CD8-positive, alpha-beta memory T cell (primary cell): ENCODE results near the gene AK1. TPM values are rescaled to one million over a fixed set of nuclear protein-coding genes. Genes with fewer than 3 reads are reported as not detected.
"Not testable (repeated sequence)": the region's sequence is repeated elsewhere in the genome, so short reads cannot be mapped to it uniquely, and the experiment has no call there.

Experiments used
- CTCF ChIA-PET: fragments of 350-600 bp; sonication (Branson Sonifier 250); formaldehyde crosslinking; loops from one replicate; lab custom pipeline; 2021; ENCODE audit warnings: antibody characterized with exemption; lab: Charles Lee
- POLR2A ChIA-PET: fragments of 350-600 bp; sonication (Branson Sonifier 250); formaldehyde crosslinking; loops from one replicate; lab custom pipeline; 2021; ENCODE audit warnings: antibody characterized with exemption; lab: Charles Lee
- DNase-seq, 5 donors: peaks; one replicate each; pipeline versions ENCODE4 v3.0.0 to v3.0.0-alpha.2; 2020 to 2022; ENCODE audit warnings: mixed read lengths in 1 of 5
- H3K27ac ChIP-seq: one replicate; pipeline ENCODE4 v1.7.0; 2013; ENCODE audit warnings: low read depth, mild to moderate bottlenecking, low read length, moderate library complexity
- H3K27me3 ChIP-seq: 2 replicates; pipeline ENCODE4 v1.7.0; 2013; ENCODE audit warnings: low read length, mild to moderate bottlenecking; ENCODE audit not compliant: insufficient read depth, poor library complexity, severe bottlenecking
- H3K36me3 ChIP-seq: 2 replicates; pipeline ENCODE4 v1.7.0; 2013; ENCODE audit warnings: mild to moderate bottlenecking, low read length, moderate library complexity; ENCODE audit not compliant: insufficient read depth
- H3K4me1 ChIP-seq: 2 replicates; pipeline ENCODE4 v1.7.0; 2013; ENCODE audit warnings: mild to moderate bottlenecking, low read length, moderate library complexity; ENCODE audit not compliant: insufficient read depth
- H3K4me3 ChIP-seq: 2 replicates; pipeline ENCODE4 v1.7.0; 2013; ENCODE audit warnings: mild to moderate bottlenecking, low read length
- H3K9me3 ChIP-seq: 2 replicates; pipeline ENCODE4 v1.7.0; 2013; ENCODE audit warnings: mild to moderate bottlenecking, low read length
- H3K27ac Mint-ChIP-seq, 8 donors: one replicate each; pipeline ENCODE4 v1.8.0; 2020 to 2021; ENCODE audit warnings: mixed read lengths in 8 of 8, mild to moderate bottlenecking in 6 of 8, inconsistent platforms in 3 of 8, moderate library complexity in 3 of 8
- H3K27me3 Mint-ChIP-seq, 2 donors: one replicate each; pipeline ENCODE4 v1.8.0; 2020 to 2021; ENCODE audit warnings: mixed read lengths in 2 of 2, mild to moderate bottlenecking in 1 of 2, moderate library complexity in 1 of 2
- H3K36me3 Mint-ChIP-seq, 3 donors: one replicate each; pipeline ENCODE4 v1.8.0; 2020 to 2021; ENCODE audit warnings: mixed read lengths in 3 of 3, inconsistent platforms in 1 of 3, mild to moderate bottlenecking in 1 of 3
- H3K4me1 Mint-ChIP-seq, 3 donors: one replicate each; pipeline ENCODE4 v1.8.0; 2020 to 2021; ENCODE audit warnings: mixed read lengths in 3 of 3, inconsistent platforms in 1 of 3, mild to moderate bottlenecking in 1 of 3
- H3K4me3 Mint-ChIP-seq, 7 donors: one replicate each; pipeline ENCODE4 v1.8.0; 2020 to 2021; ENCODE audit warnings: mixed read lengths in 7 of 7, mild to moderate bottlenecking in 6 of 7, moderate library complexity in 4 of 7, inconsistent platforms in 2 of 7
- H3K9me3 Mint-ChIP-seq, 5 donors: one replicate each; pipeline ENCODE4 v1.8.0; 2020 to 2022; ENCODE audit warnings: mixed read lengths in 5 of 5, mild to moderate bottlenecking in 3 of 5, moderate library complexity in 2 of 5, inconsistent platforms in 1 of 5
- polyA plus RNA-seq: library from polyadenylated mRNA; unstranded; fragments of 300-500 nt; fragmentation: Illumina TruSeq; gene quantifications from one replicate; pipeline ENCODE4 v1.2.3, GENCODE V29; 2021
- total RNA-seq, 2 experiments: library from RNA; stranded (reverse); gene quantifications; one replicate each; pipeline ENCODE4 v1.2.3, GENCODE V29; 2021

AK1 gene
- total and polyA plus RNA-seq, 3 experiments from 2014 or later, result 0.23 to 20.0 (median 15.8) TPM

DNA sequence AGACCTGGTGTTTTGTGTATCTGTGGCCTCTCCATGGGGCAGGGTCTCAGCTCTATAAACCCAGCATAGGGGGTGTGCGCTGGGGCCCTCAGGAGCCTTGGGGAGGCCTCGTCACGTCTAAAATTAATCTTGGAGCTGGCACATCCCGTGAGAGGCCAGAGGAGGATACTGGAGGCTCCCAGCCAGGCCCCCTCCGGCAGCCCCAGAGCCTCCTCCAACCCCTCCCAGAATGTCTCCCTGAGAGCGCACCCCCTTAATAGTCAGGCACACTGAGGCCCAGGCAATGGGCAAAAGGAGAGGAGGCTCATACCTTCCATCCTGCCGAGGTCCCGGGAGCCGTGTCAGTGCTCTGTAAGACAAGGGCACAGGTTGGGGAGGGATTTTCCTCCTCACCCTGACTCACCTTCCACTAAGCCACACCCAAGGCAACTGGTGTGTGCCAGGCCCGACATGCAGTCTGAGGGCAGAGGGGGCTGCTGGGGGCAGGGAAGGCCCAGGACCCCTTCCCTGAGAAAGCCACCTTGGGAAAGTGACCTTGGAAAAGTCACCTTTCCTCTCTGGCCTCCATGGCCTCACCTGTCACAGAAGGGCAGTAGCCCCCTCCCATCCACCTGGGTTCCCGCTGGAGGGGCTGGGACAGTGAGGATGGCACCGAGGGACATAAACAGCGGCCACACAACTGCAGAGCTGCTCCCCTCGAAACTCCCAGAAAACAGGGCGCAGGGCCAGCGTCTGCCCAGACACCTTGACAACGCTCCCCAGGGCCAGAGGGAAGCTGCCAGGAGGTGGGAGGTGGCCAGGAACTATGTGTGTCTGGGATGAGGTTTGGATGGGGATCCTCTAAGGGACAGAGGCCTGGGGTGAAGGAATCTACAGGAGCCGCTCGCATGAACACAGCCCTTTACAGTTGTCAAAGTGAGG, 2.9 kb downstream of the AK1 start:
- Mint-ChIP-seq H3K4me1 (peaks cover 2 to 16% (median 4%) of the 10 kb centered on the region in 3 donors), H3K9me3 (no peaks in the 10 kb centered on the region), H3K4me3 (no peak overlapping the region), H3K27me3 (peaks cover 0 to 5% of the 10 kb centered on the region in 2 donors), H3K36me3 (peaks cover 0 to 4% (median 3%) of the 10 kb centered on the region in 3 donors), H3K27ac (no peak overlapping the region)
- H3K4me3 ChIP-seq, result no peak overlapping the region
- H3K27ac ChIP-seq, result no peak overlapping the region
- ChIA-PET CTCF (interaction anchor here (0.5 to 5.9 kb wide), 3 partner anchors 51 to 139 kb away, joined by 3 to 49 read pairs (median 7); partner anchors contain the start of gene TOR2A), POLR2A (no interaction called here)
- peaks cover 5% of the 10 kb centered on the region for H3K4me1 ChIP-seq
- no peaks in the 10 kb centered on the region for H3K27me3 ChIP-seq
- no peaks in the 10 kb centered on the region for H3K9me3 ChIP-seq
- no peak for DNase-seq
- H3K36me3 ChIP-seq, result no peaks in the 10 kb centered on the region

DNA sequence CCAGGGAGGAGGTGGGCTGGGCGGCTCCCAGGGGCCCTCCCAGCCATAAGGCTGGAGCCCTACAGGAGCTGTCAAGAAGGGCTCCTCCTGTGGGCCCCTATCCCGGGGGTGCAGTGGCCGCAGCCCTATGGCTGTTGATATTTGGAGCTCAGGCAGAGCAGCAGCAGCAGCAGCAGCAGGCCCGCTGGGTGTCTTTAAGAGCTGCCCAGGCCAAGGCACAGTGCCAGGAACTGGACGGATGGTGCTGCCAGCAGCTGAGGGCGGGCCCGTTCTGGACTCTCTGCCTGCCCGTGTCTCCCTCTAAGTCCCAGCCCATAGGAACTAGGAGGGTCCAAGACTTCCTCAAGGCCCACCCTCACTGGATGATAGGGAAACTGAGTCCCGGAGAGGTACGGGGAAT, 3.6 kb downstream of the AK1 start:
- Histone ChIP-seq H3K27me3 (no peaks in the 10 kb centered on the region), H3K4me1 (peaks cover 5% of the 10 kb centered on the region), H3K9me3 (no peaks in the 10 kb centered on the region), H3K4me3 (no peak overlapping the region), H3K27ac (no peak overlapping the region), H3K36me3 (no peaks in the 10 kb centered on the region)
- ChIA-PET POLR2A (no interaction called here), CTCF (interaction anchor here (0.5 to 5.9 kb wide), 3 partner anchors 50 to 139 kb away, joined by 3 to 49 read pairs (median 7); partner anchors contain the start of gene TOR2A)
- Mint-ChIP-seq H3K27me3 (peaks cover 0 to 5% of the 10 kb centered on the region in 2 donors), H3K4me3 (no peak overlapping the region), H3K27ac (no peak overlapping the region), H3K9me3 (no peaks in the 10 kb centered on the region), H3K36me3 (peaks cover 0 to 4% (median 1%) of the 10 kb centered on the region in 3 donors), H3K4me1 (peaks cover 1 to 16% (median 2%) of the 10 kb centered on the region in 3 donors)
- no peak for DNase-seq

DNA sequence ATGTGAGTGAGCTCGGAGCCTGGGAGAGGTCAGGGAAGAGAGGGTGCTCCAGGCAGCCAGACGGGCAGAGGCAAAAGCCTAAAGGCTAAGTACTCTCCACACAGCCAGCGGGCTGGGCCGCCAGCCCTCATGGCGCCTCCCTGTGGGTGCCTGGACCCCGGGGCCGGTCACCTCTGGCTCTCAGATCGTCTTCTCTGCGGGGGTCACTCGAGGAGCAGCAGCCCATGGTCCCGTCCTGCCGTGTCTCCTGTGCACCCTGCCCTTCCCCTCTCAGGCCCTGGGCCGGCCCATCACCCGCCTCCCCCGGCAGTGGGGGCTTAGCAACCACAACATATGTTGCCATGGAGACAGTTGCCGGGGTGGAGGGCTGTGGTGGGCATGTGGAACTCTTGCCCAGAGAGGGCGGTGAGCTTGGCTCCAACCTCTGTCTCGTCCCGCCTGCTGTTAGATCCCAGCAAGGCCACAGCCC, 4.2 kb downstream of the AK1 start:
- Mint-ChIP-seq H3K9me3 (no peaks in the 10 kb centered on the region), H3K36me3 (peaks cover 0 to 6% (median 1%) of the 10 kb centered on the region in 3 donors), H3K4me3 (peak overlapping the region in 1 of 7 donors; percentile 27), H3K27me3 (peaks cover 0 to 5% of the 10 kb centered on the region in 2 donors), H3K27ac (no peak overlapping the region), H3K4me1 (peaks cover 0 to 9% (median 2%) of the 10 kb centered on the region in 3 donors)
- Histone ChIP-seq H3K4me1 (peaks cover 5% of the 10 kb centered on the region), H3K4me3 (no peak overlapping the region), H3K27ac (no peak overlapping the region), H3K27me3 (no peaks in the 10 kb centered on the region), H3K36me3 (no peaks in the 10 kb centered on the region), H3K9me3 (no peaks in the 10 kb centered on the region)
- ChIA-PET CTCF (interaction anchor here (2.2 to 5.9 kb wide), 2 partner anchors 85 to 138 kb away, joined by 7 to 49 read pairs; partner anchors contain the start of gene TOR2A), POLR2A (no interaction called here)
- DNase-seq, result no peak

DNA sequence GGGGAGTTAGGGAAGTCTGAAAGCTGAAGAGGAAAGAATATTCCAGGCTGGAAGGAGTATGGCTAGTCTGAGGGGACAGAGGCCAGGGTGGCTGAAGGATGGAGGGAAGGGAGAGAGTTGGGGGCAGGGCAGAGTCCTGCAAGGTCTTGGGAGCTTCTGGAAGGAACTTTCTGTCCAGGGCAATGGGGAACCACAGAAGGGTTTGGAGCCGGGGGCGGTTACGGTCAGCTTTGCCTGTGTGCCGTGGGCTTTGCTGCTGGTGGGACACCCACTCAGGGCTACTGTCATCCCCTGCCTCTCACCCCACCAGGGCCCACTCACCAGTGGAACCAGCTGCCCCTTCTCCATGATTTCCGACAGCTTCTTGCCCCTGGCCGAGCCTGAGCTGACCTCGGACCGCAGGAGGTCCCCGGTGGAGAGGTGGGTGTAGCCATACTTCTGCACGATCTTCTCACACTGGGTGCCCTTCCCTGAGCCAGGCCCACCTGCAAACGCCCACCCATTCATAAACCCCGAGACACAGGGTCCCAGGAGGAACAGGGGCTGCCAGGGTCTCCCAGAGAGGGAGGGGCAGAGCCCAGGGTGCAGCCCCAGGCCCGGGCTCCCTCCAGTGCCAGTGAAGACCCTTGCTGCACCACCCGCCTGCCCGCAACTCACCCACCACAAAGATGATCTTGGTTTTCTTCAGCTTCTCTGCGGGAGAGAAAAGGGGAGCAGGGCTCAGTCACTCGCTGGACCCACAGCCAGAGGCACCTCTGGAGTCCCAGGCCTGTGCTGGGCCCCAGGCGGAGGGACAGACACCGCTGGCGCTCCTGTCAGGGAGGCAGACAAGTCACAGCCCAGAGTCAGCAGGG, 4.9 kb downstream of the AK1 start:
- Mint-ChIP-seq H3K4me1 (peaks cover 0 to 3% (median 0%) of the 10 kb centered on the region in 3 donors), H3K27ac (peak overlapping the region in 2 of 8 donors; percentile 71 to 86), H3K27me3 (peaks cover 0 to 2% of the 10 kb centered on the region in 2 donors), H3K9me3 (no peaks in the 10 kb centered on the region), H3K4me3 (no peak overlapping the region), H3K36me3 (peaks cover 0 to 10% (median 0%) of the 10 kb centered on the region in 3 donors)
- H3K27me3 ChIP-seq, result no peaks in the 10 kb centered on the region
- no peak for DNase-seq
- ChIA-PET POLR2A (interaction anchor here (0.7 kb wide), 1 partner anchor 256 kb away, joined by 3 read pairs; no protein-coding TSS in a partner anchor), CTCF (interaction anchor here (2.2 to 5.9 kb wide), 4 partner anchors 10 to 138 kb away, joined by 7 to 49 read pairs (median 26); partner anchors contain the start of gene TOR2A)
- no peaks in the 10 kb centered on the region for H3K9me3 ChIP-seq
- H3K4me3 ChIP-seq, result no peak overlapping the region
- H3K36me3 ChIP-seq, result no peaks in the 10 kb centered on the region
- H3K27ac ChIP-seq, result no peak overlapping the region
- no peaks in the 10 kb centered on the region for H3K4me1 ChIP-seq

DNA sequence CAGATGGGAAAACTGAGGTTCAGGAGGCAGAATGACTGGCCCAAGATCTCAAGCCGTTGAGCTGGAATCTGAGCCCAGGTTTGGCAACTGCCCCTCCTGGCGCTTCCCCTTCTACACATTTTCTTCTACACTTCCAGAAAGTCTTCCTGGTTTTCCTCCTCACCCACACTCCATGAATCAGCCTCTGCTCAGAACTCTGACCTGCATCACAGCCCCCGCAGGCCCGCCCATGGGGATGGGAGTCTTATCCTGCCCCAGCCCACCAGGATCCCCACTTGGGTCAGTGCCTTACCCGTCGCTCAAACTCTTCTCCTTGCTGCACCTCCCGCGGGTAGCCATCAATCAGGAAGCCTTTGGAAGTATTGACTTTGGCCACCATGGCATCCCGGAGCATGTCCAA, 5.9 kb downstream of the AK1 start:
- H3K27ac ChIP-seq, result no peak overlapping the region
- H3K36me3 ChIP-seq, result no peaks in the 10 kb centered on the region
- CTCF ChIA-PET, result interaction anchor here (2.9 to 5.9 kb wide), 4 partner anchors 10 to 136 kb away, joined by 18 to 49 read pairs (median 29); partner anchors contain the start of genes ST6GALNAC4 and TOR2A
- DNase-seq, result no peak
- POLR2A ChIA-PET, result interaction anchor here (0.7 kb wide), 1 partner anchor 257 kb away, joined by 3 read pairs; no protein-coding TSS in a partner anchor
- no peaks in the 10 kb centered on the region for H3K9me3 ChIP-seq
- Mint-ChIP-seq H3K4me3 (no peak overlapping the region), H3K36me3 (peaks cover 0 to 15% (median 0%) of the 10 kb centered on the region in 3 donors), H3K27me3 (no peaks in the 10 kb centered on the region), H3K9me3 (no peaks in the 10 kb centered on the region), H3K27ac (peak overlapping the region in 4 of 8 donors; percentile 44 to 82 (median 75)), H3K4me1 (no peaks in the 10 kb centered on the region)
- H3K4me1 ChIP-seq, result no peaks in the 10 kb centered on the region
- no peak overlapping the region for H3K4me3 ChIP-seq
- no peaks in the 10 kb centered on the region for H3K27me3 ChIP-seq

DNA sequence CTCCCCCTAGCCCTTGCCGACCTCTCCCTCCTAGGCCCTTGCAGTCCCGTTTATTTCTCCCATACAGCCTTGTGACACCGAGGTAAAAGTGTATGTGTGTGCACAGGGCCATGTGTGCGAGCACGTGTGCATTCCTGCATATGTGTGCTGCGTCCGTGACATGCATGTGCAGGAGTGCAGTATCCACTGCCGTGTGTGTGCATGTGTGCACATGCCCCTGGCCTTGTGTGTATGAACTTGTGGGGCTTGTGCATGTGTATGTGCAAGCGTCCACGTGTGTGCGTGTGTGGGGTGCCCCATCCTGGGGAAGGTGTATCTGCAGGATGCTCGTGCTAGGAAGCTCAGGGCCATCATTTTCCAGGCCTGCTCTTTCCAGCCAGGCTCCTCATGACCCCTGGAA, 6.6 kb downstream of the AK1 start:
- no peaks in the 10 kb centered on the region for H3K27me3 ChIP-seq
- POLR2A ChIA-PET, result no interaction called here
- peaks cover 0 to 15% (median under 1%) of the 10 kb centered on the region in 3 donors for H3K36me3 Mint-ChIP-seq
- no peaks in the 10 kb centered on the region for H3K9me3 ChIP-seq
- no peak overlapping the region for H3K27ac Mint-ChIP-seq
- H3K4me3 ChIP-seq, result no peak overlapping the region
- CTCF ChIA-PET, result interaction anchor here (1.0 to 5.9 kb wide), 22 partner anchors 10 to 286 kb away, joined by 3 to 49 read pairs (median 12); partner anchors contain the start of genes CDK9, ENG, FPGS and ST6GALNAC4
- no peaks in the 10 kb centered on the region for H3K27me3 Mint-ChIP-seq
- peaks cover 3 to 6% (median 5%) of the 10 kb centered on the region in 3 donors for H3K4me1 Mint-ChIP-seq
- H3K4me3 Mint-ChIP-seq, result no peak overlapping the region
- H3K27ac ChIP-seq, result no peak overlapping the region
- no peaks in the 10 kb centered on the region for H3K9me3 Mint-ChIP-seq
- peaks cover 2% of the 10 kb centered on the region for H3K4me1 ChIP-seq
- no peaks in the 10 kb centered on the region for H3K36me3 ChIP-seq
- DNase-seq, result no peak

DNA sequence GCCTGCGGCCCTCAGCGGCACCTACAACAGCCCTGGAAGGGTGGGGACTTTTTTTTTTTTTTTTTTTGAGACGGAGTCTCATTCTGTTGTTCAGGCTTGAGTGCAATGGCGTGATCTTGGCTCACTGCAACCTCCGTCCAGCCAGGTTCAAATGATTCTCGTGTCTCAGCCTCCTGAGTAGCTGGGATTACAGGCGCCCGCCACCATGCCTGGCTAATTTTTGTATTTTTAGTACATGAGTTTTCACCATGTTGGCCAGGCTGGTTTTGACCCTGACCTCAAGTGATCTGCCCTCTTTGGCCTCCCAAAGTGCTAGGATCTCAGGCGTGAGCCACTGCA, 7.4 kb downstream of the AK1 start:
- H3K27ac ChIP-seq, H3K36me3 ChIP-seq, H3K4me3 ChIP-seq, H3K4me3 Mint-ChIP-seq, H3K9me3 Mint-ChIP-seq, H3K27me3 Mint-ChIP-seq, H3K27me3 ChIP-seq, H3K9me3 ChIP-seq, DNase-seq: not testable (repeated sequence)
- Mint-ChIP-seq H3K4me1 (peaks cover 11 to 14% (median 13%) of the 10 kb centered on the region in 3 donors), H3K27ac (peak overlapping the region in 1 of 8 donors; percentile 70), H3K36me3 (peaks cover 0 to 15% (median 3%) of the 10 kb centered on the region in 3 donors)
- CTCF ChIA-PET, result interaction anchor here (0.7 to 5.9 kb wide), 46 partner anchors 9 to 285 kb away, joined by 3 to 49 read pairs (median 6); partner anchors contain the start of genes CDK9, ENG, FPGS and SH2D3C
- peaks cover 10% of the 10 kb centered on the region for H3K4me1 ChIP-seq
- POLR2A ChIA-PET, result interaction anchor here (0.6 to 1.7 kb wide), 8 partner anchors 37 to 166 kb away, joined by 3 to 7 read pairs (median 4); partner anchors contain the start of genes CDK9 and TOR2A
